Epidermal melanocyte (primary cell): Measurements from ENCODE around the gene GABPA.
"Not testable (repeated sequence)": the region's sequence is repeated elsewhere in the genome, so short reads cannot be mapped to it uniquely, and the experiment has no call there.

Source experiments
- DNase-seq: peaks from one replicate; pipeline ENCODE4 v3.0.0; 2011; ENCODE audit warnings: low spot score; ENCODE audit not compliant: insufficient read length

GABPA gene

DNA sequence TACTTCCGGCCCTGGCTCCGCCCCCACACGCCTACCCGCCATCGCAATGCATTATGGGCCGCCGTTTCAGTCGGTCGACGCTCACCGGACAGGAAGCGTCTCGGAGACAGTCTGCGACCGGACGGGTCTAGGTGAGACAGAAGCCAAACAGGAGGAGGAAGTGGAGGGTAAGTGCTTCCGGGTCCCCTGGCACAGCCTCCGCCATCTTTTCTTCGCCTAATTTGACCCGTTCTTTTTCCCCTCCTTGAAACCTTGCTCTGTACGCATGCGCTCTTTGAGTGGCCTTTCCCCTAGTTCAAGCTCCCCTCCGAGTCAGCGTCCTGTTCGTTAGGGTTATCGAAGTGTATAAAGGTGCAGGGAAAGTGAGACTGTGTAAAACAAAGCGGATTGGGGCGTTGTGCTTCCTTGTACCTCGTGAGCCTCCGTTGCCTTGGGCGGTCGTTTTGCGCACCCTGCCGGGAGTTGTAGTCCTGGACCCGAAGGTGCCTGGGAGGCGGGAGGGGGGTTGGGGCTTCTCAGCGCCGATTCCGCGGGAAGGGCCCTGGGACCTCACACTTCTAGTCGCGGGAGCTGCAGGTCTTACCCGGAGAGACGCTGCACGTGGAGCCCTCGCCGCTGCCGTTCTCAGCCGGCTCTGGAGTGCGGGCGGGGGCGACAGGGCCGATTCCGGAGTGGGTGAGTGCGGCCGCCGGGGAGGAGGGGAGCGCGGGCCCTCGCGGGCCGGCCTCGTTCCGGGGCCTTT, at the start of gene GABPA, which contains the start of gene ATP5PF:
GABPA (plus strand) TSS at position 69 of the 742 bp plus-strand sequence. CDS start 6,627 bp downstream, outside the sequence.
ATP5PF (minus strand) TSS at position 1 of the 742 bp plus-strand sequence. CDS start 5,110 bp downstream, outside the sequence.
- peak; percentile 71 for DNase-seq

DNA sequence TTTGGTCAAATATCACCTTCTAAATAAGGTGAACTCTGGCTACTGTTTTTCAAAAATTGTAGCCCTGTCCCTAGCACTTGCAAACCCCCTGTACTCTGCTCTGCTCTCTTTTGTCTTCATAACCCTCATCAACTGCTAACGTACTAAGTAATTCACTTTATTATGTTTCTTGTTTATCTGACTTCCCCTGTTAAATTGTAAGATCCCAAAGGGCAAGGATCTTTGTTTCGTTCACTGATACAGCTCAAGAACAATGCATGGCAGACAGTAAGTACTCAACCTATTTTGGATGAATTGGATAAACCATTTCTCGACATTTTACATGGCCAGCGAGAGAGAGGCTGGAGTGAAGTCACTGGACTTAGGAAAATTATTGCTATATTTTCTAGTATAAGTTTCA, 47.0 kb upstream of the GABPA start:
- DNase-seq = no peak

DNA sequence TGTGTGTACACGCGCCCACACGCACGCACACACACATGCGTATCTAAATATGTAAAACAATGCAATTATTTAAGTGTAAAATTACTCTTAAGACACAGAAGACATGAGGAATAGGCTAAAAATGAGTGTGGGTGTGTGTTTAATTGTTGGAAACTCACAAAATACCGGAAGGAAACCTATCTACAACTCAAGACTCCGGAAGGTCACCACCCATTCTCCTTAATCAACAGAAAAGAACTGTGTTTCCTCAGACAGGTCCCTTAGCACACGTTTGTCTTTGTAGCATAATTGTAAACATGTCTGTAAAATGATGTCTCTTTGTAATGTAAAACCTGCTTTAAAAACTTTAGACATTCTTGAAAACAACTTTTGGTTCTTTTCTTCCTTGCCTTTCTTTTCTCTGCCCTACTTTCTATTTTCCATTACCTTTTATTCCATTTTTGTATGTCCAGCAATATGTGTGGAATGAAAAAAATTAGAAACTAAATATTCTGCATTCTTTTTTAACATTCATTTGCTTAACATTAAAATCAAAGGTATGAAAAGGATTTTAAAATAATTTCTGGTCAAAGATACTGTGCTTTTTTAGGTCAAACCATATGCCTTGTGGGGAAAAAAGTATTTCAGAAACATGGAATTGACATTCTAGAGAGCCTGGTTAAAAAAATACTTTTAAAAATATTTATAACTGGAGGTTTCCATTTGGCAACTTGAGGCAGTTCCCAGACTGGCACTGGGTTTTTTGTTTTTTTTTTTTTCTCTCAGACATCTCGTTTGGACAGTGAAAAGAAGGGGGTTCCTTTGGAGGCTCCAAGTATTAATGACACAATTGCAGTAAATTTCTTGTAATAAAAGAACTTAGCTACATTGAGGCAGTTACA, 46.3 kb upstream of the GABPA start:
- no peak for DNase-seq

DNA sequence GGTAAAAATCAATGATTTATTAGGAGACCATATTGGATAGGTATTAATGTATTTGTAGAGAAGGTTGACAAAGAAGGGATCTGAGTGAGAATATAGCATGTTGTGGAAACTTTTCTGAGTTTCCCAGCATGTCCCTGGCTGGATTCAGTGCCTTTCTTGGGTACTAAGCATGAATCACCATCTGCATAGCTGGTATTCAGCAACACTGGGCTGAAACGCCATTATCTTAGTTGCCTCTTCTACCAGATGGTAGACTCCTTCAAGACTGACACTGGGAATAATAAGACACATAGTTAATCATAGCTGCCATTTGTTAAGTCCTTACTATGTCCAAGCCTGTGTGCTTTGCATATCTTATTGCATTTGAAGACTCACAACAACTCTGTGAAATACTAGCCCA, 45.5 kb upstream of the GABPA start:
- no peak for DNase-seq

DNA sequence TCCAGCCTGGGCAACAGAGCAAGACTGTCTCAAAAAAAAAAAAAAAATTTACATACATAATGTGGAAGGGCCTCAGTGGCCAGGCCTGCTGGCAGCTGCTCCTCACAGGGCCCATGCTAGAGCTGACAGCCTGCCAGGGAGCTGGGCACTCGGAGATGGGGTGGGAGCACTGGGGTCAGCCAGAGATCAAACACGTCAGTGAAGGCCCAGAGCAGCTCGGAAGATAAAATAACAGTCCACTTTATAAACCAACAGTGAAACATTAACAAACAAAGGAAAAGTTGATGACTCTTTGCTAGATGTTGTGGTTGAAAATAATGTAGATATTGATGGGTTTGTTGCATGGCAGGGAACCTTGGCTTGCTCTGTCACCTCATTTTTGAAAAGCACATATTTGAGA, 42.8 kb upstream of the GABPA start:
- DNase-seq = no peak

DNA sequence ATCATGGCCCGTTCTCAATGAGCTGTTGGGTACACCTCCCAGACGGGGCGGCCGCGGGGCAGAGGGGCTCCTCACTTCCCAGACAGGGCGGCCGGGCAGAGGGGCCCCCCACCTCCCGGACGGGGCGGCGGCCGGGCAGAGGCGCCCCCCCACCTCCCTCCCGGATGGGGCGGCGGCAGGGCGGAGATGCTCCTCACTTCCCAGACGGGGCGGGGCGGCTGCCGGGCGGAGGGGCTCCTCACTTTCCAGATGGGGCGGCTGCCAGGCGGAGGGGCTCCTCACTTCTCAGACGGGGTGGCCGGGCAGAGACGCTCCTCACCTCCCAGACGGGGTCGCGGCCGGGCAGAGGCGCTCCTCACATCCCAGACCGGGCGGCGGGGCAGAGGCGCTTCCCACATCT, 39.3 kb upstream of the GABPA start:
- DNase-seq = not testable (repeated sequence)

DNA sequence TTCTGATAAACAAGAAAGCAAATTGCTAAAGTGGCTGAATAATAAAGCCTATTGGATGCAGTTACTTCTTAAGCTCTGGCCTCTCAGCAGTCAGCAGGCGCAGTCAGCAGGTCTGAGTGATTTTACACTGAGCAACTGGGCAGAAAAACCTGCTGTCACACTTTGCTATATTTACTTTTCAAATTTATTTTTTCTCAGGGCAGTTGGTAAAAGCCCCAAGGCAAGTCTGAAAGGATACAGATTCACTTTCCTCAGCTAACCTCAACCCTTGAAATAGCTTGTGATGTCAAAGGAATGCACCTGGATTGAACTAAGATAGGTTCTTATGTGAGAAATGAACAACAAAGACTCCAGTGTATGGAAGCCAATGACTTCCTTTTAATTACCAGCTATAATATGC, 34.0 kb upstream of the GABPA start:
- DNase-seq = no peak

DNA sequence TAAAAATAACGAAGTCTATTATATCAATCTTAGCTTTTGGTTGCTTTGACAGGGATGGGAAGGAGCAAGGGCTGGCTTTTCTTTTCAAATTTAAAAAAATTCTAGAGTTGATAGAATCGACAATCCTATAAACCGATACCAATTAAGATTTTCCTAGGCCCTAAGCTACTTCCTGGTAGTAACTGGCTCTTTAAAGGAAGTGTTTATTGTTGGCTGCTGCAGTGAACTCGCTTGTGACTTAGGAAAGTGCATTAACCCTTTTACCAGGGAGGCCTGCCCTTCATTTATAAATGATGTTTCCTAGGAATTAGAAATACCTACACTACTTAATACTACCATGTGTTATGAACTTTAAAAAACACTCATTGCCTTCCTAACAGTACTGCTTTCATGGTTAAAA, 33.2 kb upstream of the GABPA start:
- DNase-seq = no peak

DNA sequence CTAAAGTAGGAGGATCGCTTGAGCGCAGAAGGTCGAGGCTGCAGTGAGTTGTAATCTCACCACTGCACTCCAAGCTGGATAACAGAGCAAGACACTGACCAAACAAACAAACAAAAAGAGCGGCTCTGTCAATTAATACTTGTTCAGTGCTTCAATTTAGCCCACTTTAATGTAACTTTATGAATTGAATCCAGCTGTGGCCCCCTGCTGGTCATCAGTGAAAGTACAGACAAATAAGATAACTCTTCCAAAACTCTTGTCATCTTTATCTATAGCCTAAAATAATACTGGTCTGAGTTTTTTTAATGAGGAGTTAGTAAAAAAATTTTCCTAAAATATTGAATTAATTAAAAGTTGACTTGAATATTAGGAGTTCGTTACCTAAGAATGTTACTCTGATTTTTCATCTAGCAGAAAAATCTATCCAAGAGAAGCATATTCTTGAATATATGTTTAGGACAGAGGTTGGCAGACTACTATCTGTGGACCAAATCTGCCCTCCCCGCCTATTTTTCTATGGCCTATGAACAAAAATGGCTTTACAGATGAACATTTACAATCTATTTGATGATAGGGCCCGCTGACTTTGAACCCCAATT, 26.2 kb upstream of the GABPA start:
- DNase-seq = peak; percentile 40

DNA sequence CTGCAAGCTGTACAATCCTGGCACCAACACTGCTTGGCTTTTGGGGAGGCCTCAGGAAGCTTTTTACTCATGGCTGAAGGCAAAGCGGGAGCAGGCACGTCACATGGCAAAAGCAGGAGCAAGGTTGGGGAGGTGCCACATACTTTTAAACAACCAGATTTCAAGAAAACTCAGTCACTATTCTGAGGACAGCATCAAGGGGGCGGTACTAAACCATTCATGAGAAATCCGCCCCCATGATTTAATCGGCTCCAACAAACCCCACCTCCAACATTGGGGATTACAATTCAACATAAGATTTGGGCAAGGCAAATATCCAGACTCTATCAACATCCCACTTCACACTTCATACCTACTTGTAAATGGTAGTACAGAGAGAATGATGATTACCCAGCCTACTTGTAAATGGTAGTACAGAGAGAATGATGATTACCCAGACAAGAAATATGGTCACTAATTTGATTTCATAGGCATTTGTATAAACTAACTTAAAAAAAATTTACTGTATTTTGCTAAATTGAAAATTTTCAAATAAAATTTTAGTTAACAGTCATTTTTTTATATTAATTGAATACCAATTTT, 25.0 kb upstream of the GABPA start:
- DNase-seq = no peak

DNA sequence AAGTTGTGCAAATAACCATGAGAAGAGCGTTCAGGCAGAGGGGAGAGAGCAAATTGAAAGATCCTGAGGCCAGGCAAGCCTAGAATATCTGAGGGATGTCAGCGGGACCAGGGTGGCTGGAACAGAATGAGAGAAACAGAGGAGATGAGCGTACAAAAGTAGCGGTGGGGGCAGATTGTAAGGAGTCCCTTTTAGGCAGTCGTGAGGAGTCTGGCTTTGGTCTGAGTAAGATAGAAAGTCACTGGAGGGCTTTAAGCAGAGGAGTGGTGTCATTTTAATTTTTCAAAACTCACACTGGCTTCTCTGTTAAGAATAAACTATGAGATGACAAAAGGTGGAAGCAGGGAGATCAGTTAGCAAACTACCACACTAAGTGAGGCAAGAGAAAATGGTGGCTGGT, 24.2 kb upstream of the GABPA start:
- DNase-seq = no peak

DNA sequence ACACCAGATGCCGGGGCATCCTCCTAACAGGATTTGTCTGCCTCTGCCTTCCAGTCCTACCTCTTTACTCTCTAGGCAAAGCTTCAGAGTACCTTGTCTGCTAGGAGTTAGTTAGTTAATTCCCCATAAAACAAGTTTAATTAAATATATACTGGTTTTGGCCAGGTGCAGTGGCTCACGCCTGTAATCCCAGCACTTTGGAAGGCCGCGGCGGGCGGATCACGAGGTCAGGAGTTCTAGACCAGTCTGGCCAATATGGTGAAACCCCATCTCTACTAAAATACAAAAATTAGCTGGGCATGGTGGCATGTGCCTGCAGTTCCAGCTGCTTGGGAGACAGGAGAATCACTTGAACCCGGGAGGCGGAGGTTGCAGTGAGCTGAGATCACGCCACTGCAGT, 20.7 kb upstream of the GABPA start:
- DNase-seq = not testable (repeated sequence)

DNA sequence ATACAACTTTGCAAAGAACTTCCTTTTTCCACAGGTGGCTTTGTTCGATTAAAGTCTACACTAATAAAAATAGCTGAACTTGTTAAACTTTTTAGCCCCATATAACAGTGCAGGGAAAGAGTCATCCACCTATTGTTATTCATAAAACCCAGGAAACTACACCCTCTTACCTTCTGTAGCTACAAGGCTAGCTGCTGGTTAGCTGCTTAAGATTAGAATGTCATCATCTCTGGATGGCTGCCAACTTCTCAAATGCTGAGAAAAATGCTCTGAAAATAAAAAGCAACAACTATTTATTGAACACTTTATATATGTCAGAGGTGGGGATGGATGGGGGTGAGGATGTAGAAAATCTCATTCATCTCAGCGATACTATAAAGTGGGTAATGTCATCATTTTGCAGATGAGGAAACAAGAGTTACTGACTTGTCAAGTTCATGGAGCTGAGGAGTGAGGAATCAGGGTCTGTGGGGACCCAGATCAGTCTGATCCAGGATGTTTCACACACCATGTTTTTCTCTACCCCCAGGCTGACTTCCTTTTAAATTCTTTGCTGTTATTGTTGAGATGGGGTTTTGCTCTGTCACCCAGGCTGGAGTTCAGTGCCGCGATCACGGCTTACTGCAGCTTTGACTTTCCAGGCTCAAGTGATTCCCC, 17.2 kb upstream of the GABPA start:
- no peak for DNase-seq

DNA sequence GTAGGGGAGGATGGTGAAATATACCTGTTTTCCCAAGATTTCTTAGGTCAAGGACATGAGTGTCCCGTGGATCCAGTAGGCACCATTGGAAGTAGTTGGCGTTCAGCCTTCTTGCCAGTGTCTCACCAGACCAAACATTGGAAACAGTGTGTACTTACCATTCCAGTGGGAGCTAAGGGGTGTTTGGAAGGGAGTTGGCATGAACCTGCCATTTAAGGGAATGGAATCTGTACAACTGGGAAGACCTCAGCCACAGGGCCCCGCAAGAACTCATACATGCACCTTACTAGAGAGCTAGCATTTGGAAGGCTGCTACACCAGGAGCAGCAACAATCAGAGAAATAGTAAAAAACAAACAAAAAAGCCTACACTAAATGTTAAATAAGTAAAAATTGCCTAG, 12.8 kb upstream of the GABPA start:
- DNase-seq = no peak

DNA sequence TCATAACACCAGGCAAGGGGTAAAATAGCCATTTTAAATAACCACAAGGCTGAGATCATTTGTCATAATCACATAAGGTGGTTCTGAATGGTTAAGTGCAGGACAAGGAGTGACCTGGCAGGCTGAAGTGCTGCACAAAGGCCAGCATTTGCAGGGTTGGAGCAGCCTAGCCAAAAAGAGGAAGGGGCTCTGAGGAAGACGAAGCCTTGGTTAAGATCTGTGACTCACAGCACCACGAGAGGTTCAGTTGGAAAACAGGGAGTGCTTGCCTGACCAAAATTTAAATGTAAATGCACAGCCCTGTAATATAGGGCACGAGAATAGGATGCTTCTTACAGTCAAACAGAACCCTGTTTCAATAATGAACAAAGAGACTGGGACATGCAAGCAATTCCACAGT, 12.1 kb upstream of the GABPA start:
- no peak for DNase-seq

DNA sequence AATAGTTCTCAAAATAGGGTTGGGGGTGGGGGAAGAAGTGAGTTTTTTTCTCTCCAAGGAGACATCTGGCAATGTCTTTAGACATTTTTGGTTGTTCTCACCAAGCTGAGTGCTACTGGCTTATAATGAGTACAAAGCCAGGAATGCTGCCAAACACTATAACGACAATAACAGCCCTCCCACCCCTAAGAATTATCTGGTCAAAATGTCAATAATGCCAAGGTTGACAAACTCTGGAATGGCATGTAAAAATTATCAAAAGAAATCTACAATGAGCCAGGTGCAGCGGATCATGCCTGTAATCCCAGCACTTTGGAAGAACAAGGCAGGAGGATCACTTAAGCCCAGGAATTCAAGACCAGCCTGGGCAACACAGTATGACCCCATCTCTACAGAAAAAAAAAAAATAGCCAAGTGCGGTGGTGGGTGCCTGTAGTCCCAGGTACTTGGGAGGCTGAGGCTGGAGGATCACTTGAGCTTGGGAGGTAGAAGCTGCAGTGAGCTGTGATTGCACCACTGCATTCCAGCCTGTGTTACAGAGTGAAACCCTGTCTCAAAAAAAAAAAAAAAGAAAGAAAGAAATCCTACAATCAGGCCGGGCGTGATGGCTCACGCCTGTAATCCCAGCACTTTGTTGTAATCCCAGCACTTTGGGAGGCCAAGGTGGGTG, 2.5 kb upstream of the GABPA start:
- no peak for DNase-seq

DNA sequence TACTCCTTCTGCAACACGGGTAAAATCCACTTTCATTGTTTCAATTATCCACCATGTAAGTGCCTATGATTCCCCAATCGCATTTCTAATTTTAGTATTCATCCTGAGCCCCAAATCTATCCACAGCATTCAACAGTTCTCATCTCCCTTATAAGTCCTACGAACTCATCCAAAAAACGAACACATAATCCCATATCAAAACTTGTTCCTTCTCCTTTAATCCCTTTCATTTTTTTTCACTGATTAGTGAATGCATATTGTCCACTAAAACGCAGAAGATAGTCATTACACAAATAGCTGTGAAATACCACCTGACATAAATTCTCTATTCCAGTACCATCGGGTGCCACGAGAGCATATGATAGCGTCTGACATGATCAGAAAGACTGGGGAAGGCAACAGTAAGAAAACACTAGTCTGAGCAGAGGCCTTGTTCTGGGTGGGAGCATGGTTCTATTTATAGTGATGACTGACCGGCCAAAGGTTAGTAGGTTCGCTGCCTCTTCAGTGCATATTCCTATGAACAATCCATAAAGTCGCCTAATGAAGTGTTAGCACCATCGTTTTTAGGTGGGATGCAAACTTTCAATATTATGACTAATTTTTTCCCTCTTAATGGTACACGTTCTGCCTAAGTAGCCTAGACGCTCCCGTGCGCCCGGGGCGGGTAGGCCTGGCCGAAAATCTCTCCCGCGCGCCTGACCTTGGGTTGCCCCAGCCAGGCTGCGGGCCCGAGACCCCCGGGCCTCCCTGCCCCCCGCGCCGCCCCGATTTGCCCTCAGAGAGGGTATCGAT, 716 bp upstream of the GABPA start:
- no peak for DNase-seq

DNA sequence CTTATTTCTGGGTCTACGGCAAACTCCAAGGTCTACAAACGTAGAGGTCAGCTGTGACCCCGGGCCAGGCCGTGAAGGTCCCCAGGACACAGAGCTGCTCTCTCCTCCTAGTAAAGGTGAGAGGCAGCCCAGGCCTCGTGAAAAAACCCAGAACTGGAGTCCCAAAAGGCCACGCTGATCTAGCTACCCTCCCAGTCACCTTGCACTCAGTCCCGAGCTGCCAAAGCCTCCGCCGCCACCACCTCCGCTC, 193 bp upstream of the GABPA start:
- DNase-seq = no peak

DNA sequence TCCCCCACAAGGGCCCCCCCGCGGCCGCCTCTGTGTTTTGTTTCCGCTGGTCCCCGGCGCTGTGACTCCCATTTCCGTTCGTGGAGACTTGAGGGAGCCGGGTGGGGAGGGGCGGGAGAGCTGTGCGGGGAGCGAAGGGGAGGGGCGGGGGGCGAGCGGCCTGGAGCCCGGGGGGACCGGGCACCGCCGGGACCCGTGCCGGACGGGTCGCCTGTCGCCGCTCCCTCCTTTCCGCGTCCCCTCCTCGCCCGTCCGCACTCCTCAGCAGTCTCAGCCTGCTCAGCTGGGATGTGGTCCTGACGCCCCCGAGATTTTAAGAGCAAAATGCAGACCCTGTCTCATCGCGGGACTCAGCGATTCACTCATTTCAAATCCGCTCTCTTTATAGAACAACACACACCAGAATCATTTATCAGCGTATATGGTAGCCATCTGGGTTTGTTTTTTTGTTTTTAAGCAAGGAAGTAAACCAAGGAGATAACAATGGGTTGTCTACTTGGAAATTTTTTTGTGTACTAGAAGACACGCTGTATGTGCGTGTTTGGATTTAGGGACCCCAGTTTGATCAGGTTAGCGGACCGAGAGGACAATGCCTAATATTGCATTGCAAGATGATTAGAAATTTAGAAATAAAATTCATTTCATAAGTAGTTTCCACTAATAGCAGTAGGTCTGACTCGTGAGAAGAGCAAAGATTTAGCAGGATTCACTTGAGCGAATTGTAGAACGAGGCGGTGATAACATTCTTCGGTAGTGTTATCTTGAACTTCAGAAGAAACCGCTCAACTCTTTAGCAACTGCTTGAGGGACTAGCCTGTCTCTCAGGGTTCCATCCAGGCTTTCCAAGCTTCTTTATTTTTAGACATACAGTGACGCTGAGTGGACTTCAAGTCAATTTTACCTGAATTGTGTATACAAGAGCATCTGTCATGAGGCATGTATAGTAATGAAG, 1.1 kb downstream of the GABPA start:
- DNase-seq = peak; percentile 23
